ENCODE data around the gene PKP4. TPM values are rescaled to one million over a fixed set of nuclear protein-coding genes. Genes with fewer than 3 reads are reported as not detected.

Gene PKP4
- total RNA-seq, 1 experiment from 2014 or later = not detected

DNA sequence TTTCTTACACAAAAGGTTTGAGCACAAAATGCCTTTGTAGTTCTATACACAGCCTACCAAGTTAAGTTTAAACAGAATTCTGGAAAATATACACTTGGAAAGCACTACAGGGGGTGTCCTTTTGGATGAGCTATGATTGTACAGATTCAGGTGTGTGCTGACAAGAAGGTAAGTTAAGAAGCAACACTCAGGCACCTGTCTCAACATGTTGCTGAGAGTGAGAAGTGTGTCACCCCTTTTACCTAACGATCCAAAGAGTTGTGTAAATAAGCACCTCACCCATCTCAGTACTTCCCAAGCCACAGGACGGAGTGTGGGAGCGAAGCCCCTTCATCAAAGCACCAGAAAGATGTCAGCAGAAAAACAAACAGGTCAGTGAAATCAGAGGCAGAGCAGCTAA, 228.9 kb downstream of the PKP4 start:
- no peaks in the 10 kb centered on the region for H3K9me2 ChIP-seq (replicated peaks; ENCODE audit: insufficient read depth, low read length)
- H3K4me3 ChIP-seq (ENCODE audit: low read length) = no peak overlapping the region
- no peaks in the 10 kb centered on the region for H3K79me2 ChIP-seq (ENCODE audit: low read length)
- H3K4me2 ChIP-seq (ENCODE audit: low read depth, low read length, poor library complexity, severe bottlenecking) = no peak overlapping the region
- no peak overlapping the region for H3K9ac ChIP-seq (ENCODE audit: low read length)
- H4K20me1 ChIP-seq (ENCODE audit: insufficient read depth, low read depth, low read length) = no peaks in the 10 kb centered on the region
- no peak overlapping the region for H2AFZ ChIP-seq (ENCODE audit: low read length)
- H3K4me1 ChIP-seq (ENCODE audit: low read length) = no peaks in the 10 kb centered on the region
- H3K27ac ChIP-seq (ENCODE audit: low read length) = no peak overlapping the region
- no peaks in the 10 kb centered on the region for H3K27me3 ChIP-seq (ENCODE audit: low read length)
- no peak for DNase-seq
- no peaks in the 10 kb centered on the region for H3K9me3 ChIP-seq (ENCODE audit: low read length)
- H3K36me3 ChIP-seq (ENCODE audit: insufficient read depth, low read length) = no peaks in the 10 kb centered on the region

DNA sequence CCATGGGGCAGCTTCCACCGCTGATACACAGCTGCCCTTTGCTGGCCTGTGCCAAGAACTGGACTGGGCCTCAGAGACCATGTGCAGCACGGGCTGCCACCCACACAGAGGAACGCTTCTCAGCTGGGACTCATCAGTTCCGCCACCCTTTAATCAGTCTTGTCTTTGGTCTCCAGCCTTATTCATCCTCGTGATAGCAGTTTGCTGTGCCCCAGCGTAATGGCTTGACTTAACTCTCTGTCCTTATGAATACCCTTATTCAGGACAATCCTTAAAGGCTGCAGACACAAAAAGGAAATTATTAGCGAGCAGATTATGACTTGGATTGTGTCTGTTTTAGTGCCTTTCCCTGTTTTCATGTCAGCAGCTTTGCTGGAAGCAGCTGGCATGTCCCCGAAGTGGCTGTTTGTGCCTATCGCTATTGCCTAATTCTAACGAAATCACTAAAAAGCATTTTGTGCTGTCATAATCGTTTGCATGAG, 229.5 kb downstream of the PKP4 start:
- no peaks in the 10 kb centered on the region for H3K79me2 ChIP-seq (ENCODE audit: low read length)
- H3K4me2 ChIP-seq (ENCODE audit: low read depth, low read length, poor library complexity, severe bottlenecking) = no peak overlapping the region
- H3K9ac ChIP-seq (ENCODE audit: low read length) = no peak overlapping the region

DNA sequence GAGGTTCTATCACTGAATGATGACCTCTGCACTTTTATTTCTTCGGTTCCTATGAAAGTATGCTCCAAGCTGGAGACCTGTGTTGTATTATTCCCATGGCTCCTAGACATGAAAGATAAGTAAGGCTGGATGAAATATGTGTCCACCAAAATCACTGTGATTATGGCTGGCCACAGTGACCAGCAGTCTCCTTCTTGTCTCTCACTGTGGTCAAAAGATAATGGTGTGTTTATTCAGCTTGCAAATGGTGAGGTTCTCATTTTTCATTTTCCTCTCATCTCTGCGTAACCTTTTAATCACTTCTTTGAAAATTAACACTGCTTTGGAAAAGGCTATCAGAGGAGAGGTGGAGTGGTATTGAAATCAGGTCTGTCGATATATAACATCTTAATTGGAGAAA, 230.6 kb downstream of the PKP4 start:
- Histone ChIP-seq H3K9me3 (ENCODE audit: low read length) (no peaks in the 10 kb centered on the region), H3K79me2 (ENCODE audit: low read length) (no peaks in the 10 kb centered on the region), H3K4me2 (ENCODE audit: low read depth, low read length, poor library complexity, severe bottlenecking) (no peak overlapping the region), H3K4me1 (ENCODE audit: low read length) (no peaks in the 10 kb centered on the region), H3K36me3 (ENCODE audit: insufficient read depth, low read length) (no peaks in the 10 kb centered on the region), H3K9ac (ENCODE audit: low read length) (no peak overlapping the region), H3K27ac (ENCODE audit: low read length) (no peak overlapping the region), H3K9me2 (replicated peaks; ENCODE audit: insufficient read depth, low read length) (no peaks in the 10 kb centered on the region), H3K27me3 (ENCODE audit: low read length) (no peaks in the 10 kb centered on the region), H2AFZ (ENCODE audit: low read length) (no peak overlapping the region), H4K20me1 (ENCODE audit: insufficient read depth, low read depth, low read length) (no peaks in the 10 kb centered on the region), H3K4me3 (ENCODE audit: low read length) (no peak overlapping the region)
- no peak for DNase-seq

More for the DNA sequence above, 229.5 kb downstream of the PKP4 start:
- Histone ChIP-seq H3K27ac (ENCODE audit: low read length) (no peak overlapping the region), H3K9me3 (ENCODE audit: low read length) (no peaks in the 10 kb centered on the region), H3K9me2 (replicated peaks; ENCODE audit: insufficient read depth, low read length) (no peaks in the 10 kb centered on the region), H3K27me3 (ENCODE audit: low read length) (no peaks in the 10 kb centered on the region), H3K36me3 (ENCODE audit: insufficient read depth, low read length) (no peaks in the 10 kb centered on the region), H3K4me3 (ENCODE audit: low read length) (no peak overlapping the region), H2AFZ (ENCODE audit: low read length) (no peak overlapping the region), H3K4me1 (ENCODE audit: low read length) (no peaks in the 10 kb centered on the region), H4K20me1 (ENCODE audit: insufficient read depth, low read depth, low read length) (no peaks in the 10 kb centered on the region)
- no peak for DNase-seq

DNA sequence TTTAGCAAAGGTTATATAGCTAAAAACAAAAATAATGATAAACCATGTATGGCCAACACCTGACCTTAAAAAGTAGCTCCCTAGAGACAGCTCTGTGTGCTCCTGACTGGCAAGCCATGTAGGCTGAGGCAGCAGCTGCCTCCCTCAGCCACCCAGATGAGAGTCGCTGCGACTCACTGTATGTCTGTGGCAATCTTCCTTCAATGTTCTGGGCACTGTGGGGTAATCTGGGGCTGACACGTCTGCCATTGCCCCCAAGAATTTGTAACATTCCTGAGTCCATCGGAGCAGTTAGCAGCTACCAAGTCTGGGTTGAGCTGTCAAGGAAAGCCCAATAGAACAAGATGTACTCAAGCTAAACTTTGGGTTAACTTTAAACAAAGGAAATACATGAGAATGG, 232.0 kb downstream of the PKP4 start:
- Histone ChIP-seq H3K9me3 (ENCODE audit: low read length) (no peaks in the 10 kb centered on the region), H3K9ac (ENCODE audit: low read length) (no peak overlapping the region), H3K27me3 (ENCODE audit: low read length) (no peaks in the 10 kb centered on the region), H3K9me2 (replicated peaks; ENCODE audit: insufficient read depth, low read length) (no peaks in the 10 kb centered on the region), H3K79me2 (ENCODE audit: low read length) (no peaks in the 10 kb centered on the region), H3K27ac (ENCODE audit: low read length) (no peak overlapping the region), H4K20me1 (ENCODE audit: insufficient read depth, low read depth, low read length) (no peaks in the 10 kb centered on the region), H2AFZ (ENCODE audit: low read length) (no peak overlapping the region), H3K4me1 (ENCODE audit: low read length) (no peaks in the 10 kb centered on the region), H3K4me2 (ENCODE audit: low read depth, low read length, poor library complexity, severe bottlenecking) (no peak overlapping the region), H3K4me3 (ENCODE audit: low read length) (no peak overlapping the region), H3K36me3 (ENCODE audit: insufficient read depth, low read length) (no peaks in the 10 kb centered on the region)
- no peak for DNase-seq

DNA sequence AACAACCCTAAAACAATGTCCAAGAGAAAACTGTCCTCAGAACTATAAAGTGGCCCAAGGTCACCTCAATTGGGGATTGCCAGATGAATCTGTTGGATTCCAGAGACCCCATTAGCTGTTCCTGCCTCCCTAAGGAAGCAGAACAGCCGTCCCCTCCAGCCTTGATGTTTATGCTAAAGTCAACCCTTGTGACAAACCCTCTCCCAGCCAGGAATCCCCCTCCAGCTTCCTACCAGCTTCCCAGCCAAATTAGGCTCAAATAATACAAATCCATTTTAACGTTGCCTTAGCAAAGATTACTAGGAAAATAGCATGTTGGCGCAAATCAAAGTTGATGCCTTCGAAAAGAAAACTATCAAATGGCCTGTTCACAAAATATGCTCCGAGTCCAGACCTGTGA, 232.6 kb downstream of the PKP4 start:
- H3K4me1 ChIP-seq (ENCODE audit: low read length) = no peaks in the 10 kb centered on the region
- no peaks in the 10 kb centered on the region for H3K36me3 ChIP-seq (ENCODE audit: insufficient read depth, low read length)
- H3K27me3 ChIP-seq (ENCODE audit: low read length) = no peaks in the 10 kb centered on the region
- H3K9ac ChIP-seq (ENCODE audit: low read length) = no peak overlapping the region
- no peak overlapping the region for H3K4me2 ChIP-seq (ENCODE audit: low read depth, low read length, poor library complexity, severe bottlenecking)
- no peaks in the 10 kb centered on the region for H3K79me2 ChIP-seq (ENCODE audit: low read length)
- no peaks in the 10 kb centered on the region for H3K9me2 ChIP-seq (replicated peaks; ENCODE audit: insufficient read depth, low read length)
- H2AFZ ChIP-seq (ENCODE audit: low read length) = no peak overlapping the region
- H4K20me1 ChIP-seq (ENCODE audit: insufficient read depth, low read depth, low read length) = no peaks in the 10 kb centered on the region
- no peak overlapping the region for H3K4me3 ChIP-seq (ENCODE audit: low read length)
- H3K27ac ChIP-seq (ENCODE audit: low read length) = no peak overlapping the region
- no peak for DNase-seq
- H3K9me3 ChIP-seq (ENCODE audit: low read length) = no peaks in the 10 kb centered on the region

DNA sequence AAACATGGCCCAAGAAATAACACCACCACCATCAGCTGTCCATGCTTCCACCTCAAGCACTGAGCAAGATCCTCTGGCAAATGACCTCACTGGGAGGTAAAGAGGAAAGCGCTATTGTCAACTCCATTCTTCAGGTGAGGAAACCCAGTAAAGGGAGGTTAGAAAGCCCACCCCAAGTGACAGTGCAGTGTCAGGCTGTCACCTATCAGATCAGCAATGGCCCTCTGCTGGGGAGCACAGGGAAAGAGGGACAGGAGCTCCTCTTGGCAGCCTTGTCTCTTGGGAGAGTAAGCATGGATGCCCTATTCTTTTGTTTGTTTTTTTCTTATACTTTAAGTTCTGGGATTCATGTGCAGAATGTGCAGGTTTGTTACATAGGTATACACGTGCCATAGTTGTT, 234.1 kb downstream of the PKP4 start:
- Histone ChIP-seq H2AFZ (ENCODE audit: low read length) (no peak overlapping the region), H3K4me1 (ENCODE audit: low read length) (no peaks in the 10 kb centered on the region), H4K20me1 (ENCODE audit: insufficient read depth, low read depth, low read length) (no peaks in the 10 kb centered on the region), H3K27ac (ENCODE audit: low read length) (no peak overlapping the region), H3K9ac (ENCODE audit: low read length) (no peak overlapping the region), H3K9me2 (replicated peaks; ENCODE audit: insufficient read depth, low read length) (no peaks in the 10 kb centered on the region), H3K4me3 (ENCODE audit: low read length) (no peak overlapping the region), H3K4me2 (ENCODE audit: low read depth, low read length, poor library complexity, severe bottlenecking) (no peak overlapping the region), H3K27me3 (ENCODE audit: low read length) (no peaks in the 10 kb centered on the region), H3K9me3 (ENCODE audit: low read length) (no peaks in the 10 kb centered on the region), H3K79me2 (ENCODE audit: low read length) (no peaks in the 10 kb centered on the region), H3K36me3 (ENCODE audit: insufficient read depth, low read length) (no peaks in the 10 kb centered on the region)
- DNase-seq = no peak

DNA sequence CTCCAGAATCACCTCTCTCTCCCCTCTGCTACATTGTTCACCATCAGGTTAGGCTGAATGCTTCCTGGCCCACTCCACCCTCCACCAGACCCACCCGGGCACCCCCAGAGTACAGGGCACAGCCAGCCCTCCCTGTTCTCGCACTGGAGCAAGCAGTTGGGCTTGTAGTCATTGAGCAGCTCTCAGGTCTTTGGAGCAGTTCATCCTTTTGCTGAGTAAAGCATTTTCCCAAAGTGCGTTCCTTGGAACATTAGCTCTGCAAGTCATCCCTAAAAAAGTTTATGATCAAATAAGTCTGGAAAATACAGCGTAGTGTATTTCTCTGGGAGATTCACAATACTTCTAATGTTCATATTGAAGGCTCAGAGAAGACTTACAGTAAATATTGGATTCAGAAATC, 234.9 kb downstream of the PKP4 start:
- Histone ChIP-seq H3K9me2 (replicated peaks; ENCODE audit: insufficient read depth, low read length) (no peaks in the 10 kb centered on the region), H3K4me1 (ENCODE audit: low read length) (no peaks in the 10 kb centered on the region), H3K36me3 (ENCODE audit: insufficient read depth, low read length) (no peaks in the 10 kb centered on the region), H3K79me2 (ENCODE audit: low read length) (no peaks in the 10 kb centered on the region), H3K27ac (ENCODE audit: low read length) (no peak overlapping the region), H3K27me3 (ENCODE audit: low read length) (no peaks in the 10 kb centered on the region), H3K4me3 (ENCODE audit: low read length) (no peak overlapping the region), H3K9ac (ENCODE audit: low read length) (no peak overlapping the region), H2AFZ (ENCODE audit: low read length) (no peak overlapping the region), H4K20me1 (ENCODE audit: insufficient read depth, low read depth, low read length) (no peaks in the 10 kb centered on the region), H3K4me2 (ENCODE audit: low read depth, low read length, poor library complexity, severe bottlenecking) (no peak overlapping the region), H3K9me3 (ENCODE audit: low read length) (no peaks in the 10 kb centered on the region)
- DNase-seq = no peak

DNA sequence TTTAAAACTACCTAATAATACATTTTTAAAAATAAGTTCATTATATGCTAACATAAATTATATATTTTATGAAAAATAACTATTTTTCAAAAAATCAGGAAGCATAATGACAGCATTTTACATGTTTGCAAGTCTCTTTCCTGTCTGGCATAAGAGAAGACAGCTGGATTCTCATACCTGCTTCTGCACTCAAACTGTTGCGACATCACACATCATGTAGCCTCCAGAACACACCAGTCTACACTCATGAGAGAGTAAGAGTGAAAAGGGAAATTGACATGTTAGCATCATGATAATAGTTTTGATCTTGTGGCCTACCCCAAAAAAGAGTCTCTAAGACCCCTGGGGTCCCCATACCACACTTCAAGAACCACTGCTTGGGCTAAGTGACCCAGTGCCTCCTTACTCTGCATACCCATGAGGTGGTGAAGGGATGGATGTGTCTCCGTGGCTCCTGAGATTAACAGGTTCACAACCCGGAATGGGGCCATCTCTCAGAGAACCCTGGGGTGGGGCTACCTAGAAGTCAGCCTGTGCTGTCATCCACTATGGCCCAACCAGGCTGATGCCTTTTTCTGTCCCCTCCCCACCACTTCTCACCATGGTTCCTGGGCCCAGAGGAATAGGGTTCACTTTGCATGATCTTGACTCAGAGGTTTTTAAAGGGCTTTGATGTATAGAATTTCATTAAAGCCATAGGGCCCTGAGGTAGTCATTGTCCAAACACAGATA, 235.8 kb downstream of the PKP4 start:
- H3K36me3 ChIP-seq (ENCODE audit: insufficient read depth, low read length) = no peaks in the 10 kb centered on the region
- no peaks in the 10 kb centered on the region for H3K27me3 ChIP-seq (ENCODE audit: low read length)
- H3K9ac ChIP-seq (ENCODE audit: low read length) = no peak overlapping the region
- H3K4me1 ChIP-seq (ENCODE audit: low read length) = no peaks in the 10 kb centered on the region
- DNase-seq = no peak
- no peaks in the 10 kb centered on the region for H3K9me2 ChIP-seq (replicated peaks; ENCODE audit: insufficient read depth, low read length)
- no peaks in the 10 kb centered on the region for H3K9me3 ChIP-seq (ENCODE audit: low read length)
- no peaks in the 10 kb centered on the region for H3K79me2 ChIP-seq (ENCODE audit: low read length)
- no peaks in the 10 kb centered on the region for H4K20me1 ChIP-seq (ENCODE audit: insufficient read depth, low read depth, low read length)
- no peak overlapping the region for H3K4me2 ChIP-seq (ENCODE audit: low read depth, low read length, poor library complexity, severe bottlenecking)
- no peak overlapping the region for H2AFZ ChIP-seq (ENCODE audit: low read length)
- no peak overlapping the region for H3K27ac ChIP-seq (ENCODE audit: low read length)
- no peak overlapping the region for H3K4me3 ChIP-seq (ENCODE audit: low read length)
